COR-L47 (cell line): ENCODE measurements around the gene RBFOX2.

Experiments used
- DNase-seq: peaks from one replicate; lab custom pipeline; 2025; lab: John Stamatoyannopoulos, UW

Gene RBFOX2

GRCh38 chr22:35928285-35928798, 100.3 kb downstream of the RBFOX2 start:
- no peak for DNase-seq

GRCh38 chr22:35923026-35923425, 105.6 kb downstream of the RBFOX2 start:
- no peak for DNase-seq

GRCh38 chr22:35921777-35922176, 106.8 kb downstream of the RBFOX2 start:
- peak; percentile 55 for DNase-seq

DNA sequence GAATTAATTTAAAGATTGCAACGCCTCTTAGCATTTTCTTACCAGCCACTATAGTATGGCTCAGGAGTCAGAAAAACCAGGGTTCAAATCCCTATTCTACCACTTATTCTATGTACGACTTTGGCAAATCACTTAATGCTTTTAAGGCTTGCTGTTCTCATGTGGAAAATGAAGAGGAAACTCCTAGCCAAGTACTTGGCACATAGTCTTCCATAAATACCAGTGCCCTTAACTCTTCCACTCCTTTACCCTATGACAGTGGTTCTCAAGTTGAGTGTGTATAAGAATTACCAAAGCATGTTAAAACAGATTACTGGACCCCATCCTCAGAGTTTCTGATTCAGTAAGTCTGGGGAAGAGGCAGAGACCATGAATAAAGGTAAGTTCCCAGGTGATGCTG, 107.6 kb downstream of the RBFOX2 start:
- no peak for DNase-seq

GRCh38 chr22:35919002-35919542, 109.6 kb downstream of the RBFOX2 start:
- no peak for DNase-seq

DNA sequence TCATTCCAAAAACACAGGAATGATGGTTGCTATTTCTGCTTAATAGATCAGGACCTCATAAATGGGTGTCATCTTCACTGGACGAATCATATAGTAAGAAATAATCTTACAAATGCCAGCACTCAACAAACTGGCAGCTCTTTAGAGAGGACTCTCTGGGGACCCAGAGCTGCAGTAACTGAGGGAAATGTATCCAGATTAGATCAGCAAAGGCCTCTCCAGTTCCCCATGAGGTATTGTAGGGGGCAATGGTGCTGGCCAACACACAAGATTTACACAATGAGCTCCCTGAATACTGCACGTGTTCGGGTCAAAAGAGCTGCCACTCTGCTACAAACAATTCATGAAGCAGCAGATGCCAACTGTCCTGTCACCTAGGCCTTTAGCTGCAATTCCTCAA, 110.2 kb downstream of the RBFOX2 start:
- no peak for DNase-seq

- no peak for DNase-seq
Measured at GRCh38 chr22:35917651-35918050, 111.0 kb downstream of the RBFOX2 start.

- DNase-seq = no peak
Measured at GRCh38 chr22:35915477-35916013, 113.1 kb downstream of the RBFOX2 start.

GRCh38 chr22:35914665-35915476, 113.8 kb downstream of the RBFOX2 start:
- peak; percentile 84 for DNase-seq

GRCh38 chr22:35914357-35914664, 114.3 kb downstream of the RBFOX2 start:
- DNase-seq = no peak

DNA sequence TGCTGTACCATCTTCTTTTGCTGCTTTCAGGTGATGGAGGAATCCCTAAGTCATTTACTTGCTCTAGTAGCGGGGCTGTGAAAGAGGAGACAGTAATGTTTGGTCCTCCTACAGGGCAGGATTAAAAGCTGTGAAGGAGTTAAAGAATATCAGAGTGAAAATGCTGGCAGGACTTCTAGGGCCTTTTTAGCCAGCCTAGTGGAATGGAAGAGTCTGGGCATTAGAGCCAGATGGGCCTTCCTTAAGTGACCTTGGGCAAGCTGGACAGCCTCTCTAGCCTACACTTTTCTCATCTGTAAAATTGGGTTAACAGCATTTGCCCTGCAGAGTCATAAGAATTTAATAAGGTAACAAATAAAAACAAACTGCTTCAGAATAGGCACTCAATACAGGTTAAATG, 114.7 kb downstream of the RBFOX2 start:
- DNase-seq = no peak

DNA sequence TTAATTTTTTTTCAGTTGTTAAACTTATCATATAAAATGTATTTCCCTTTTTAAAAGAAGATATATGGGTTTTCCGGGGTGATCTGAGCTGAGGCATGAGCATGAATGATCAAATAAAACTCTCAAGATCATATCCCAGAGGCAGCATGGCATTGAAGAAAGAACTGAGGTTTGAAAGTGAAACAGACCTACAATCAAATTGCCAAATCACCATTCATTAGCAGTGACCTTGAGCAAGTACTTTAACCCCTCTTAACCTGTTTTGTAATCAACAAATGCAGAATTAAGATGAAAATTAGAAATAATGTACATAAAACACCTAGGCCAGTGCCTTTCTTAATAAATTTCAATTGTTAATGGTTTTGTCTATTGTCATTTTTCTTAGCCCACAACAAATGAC, 116.0 kb downstream of the RBFOX2 start:
- no peak for DNase-seq

GRCh38 chr22:35911877-35912276, 116.7 kb downstream of the RBFOX2 start:
- no peak for DNase-seq

DNA sequence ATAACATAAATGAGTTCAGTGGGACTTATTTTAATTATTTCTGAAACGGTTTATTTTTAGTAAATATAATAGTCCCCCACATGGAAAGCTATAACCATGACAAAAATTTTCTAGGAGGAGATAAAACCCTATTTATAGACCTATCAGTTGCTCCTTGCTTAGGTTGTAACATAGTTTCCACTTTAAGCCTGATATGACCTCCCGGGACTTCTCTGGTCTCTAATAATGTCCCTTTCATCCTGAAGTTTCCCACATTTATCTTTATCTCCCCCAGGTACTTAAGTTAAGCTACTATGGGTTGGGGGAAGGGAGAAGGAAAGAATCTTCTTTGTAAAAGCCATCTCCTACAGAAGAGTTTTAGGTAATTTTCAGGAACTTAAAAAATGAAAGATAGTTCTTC, 117.7 kb downstream of the RBFOX2 start:
- no peak for DNase-seq

DNA sequence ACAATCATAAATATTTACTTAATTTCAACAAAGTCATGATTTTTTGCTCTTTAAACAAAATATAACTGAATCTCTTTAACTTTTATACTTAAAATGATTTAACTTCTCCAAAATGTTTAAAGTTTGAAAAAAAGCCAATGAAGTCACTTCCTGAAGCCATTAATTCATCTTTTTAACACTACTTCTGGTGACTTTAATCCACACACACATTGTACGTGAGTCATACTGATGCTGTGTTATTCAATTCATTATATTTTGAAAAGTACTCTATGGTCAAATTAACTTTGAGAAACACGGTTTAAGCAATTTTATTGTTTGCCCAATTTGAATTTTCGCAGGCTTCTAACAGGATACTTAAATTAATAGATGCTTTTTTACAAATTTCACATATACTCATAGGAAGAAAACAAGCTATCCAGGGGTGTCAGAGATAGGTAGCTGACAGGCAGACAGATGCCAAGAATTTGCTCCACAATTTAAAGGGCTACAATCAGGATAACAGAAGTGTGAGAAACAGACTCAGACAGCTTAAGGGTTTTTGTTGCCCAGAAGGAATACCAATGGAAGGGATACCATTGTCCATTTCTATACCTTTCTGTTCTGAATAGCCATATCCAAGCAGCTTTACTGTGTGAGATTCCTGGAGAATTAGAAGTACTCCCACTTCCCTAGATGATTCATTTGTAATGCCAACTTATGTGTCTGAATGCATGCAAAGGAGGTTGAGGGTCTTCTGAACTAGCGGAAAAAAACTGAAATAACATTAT, 118.4 kb downstream of the RBFOX2 start:
- DNase-seq = no peak

- no peak for DNase-seq
Measured at GRCh38 chr22:35905894-35906293, 122.7 kb downstream of the RBFOX2 start.

DNA sequence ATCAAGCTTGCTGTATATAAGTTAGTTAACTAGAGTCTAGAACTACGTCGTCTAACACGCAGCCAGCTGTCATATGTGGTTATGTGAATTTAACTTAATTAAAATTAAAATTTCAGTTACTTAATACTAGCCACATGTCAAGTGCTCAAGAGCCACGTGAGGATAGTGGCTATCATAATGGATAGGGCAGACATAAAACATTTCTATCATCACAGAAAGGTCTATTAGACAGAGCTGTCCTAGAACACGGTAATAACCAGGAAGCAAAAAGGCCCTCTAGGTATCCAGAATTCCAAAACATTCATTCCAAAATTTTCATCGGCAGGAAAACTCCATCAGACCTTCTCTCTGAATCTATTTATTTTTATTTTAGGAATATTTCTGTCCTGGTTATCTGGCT, 123.9 kb downstream of the RBFOX2 start:
- no peak for DNase-seq

DNA sequence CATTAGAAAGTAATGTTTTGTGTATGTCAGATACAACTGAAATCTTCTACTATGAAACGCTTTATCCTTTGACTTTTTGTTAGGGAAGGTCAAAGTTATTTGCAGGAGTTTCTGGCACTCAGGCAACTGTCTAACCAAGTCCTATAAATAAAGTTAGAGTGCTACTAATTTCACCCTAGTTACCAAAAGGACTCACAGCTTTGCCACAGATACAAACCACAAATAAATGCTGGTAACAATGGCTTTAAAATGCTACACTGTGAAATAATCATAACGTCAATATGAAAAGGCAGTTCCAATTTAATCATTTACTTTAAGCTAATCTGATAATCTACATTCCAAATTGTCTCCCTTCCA, 124.3 kb downstream of the RBFOX2 start:
- no peak for DNase-seq

- no peak for DNase-seq
Measured at GRCh38 chr22:35903571-35904335, 124.9 kb downstream of the RBFOX2 start.

GRCh38 chr22:35900483-35901168, 128.0 kb downstream of the RBFOX2 start:
- no peak for DNase-seq

GRCh38 chr22:35899736-35900135, 128.9 kb downstream of the RBFOX2 start:
- DNase-seq = no peak
